HepG2 (cell line): ENCODE data around the gene ZNF287. TPM values are rescaled to one million over a fixed set of nuclear protein-coding genes. Genes with fewer than 3 reads are reported as not detected.

Source experiments
- ARID5B ChIP-seq: IDR thresholded peaks from 2 replicates; pipeline ENCODE4 v1.4.0; 2020; ENCODE audit warnings: mild to moderate bottlenecking, missing genetic modification reagents
- CSRNP1 ChIP-seq: sonication (generic); formaldehyde crosslinking; IDR thresholded peaks from 2 replicates; pipeline ENCODE4 v1.8.1; 2023; ENCODE audit warnings: mild to moderate bottlenecking, missing genetic modification reagents
- FOXO1 ChIP-seq: sonication (generic); formaldehyde crosslinking; IDR thresholded peaks from 2 replicates; pipeline ENCODE4 v1.4.0; 2020; ENCODE audit warnings: missing genetic modification reagents
- KLF12 ChIP-seq: sonication (generic); formaldehyde crosslinking; IDR thresholded peaks from 2 replicates; pipeline ENCODE4 v1.4.0; 2020; ENCODE audit warnings: missing genetic modification reagents, borderline replicate concordance
- MIER2 ChIP-seq: IDR thresholded peaks from 2 replicates; pipeline ENCODE4 v1.6.1; 2016; ENCODE audit warnings: missing biosample characterization, missing genetic modification reagents
- MXD4 ChIP-seq: IDR thresholded peaks from 2 replicates; pipeline ENCODE4 v1.6.1; 2016; ENCODE audit warnings: mild to moderate bottlenecking, missing biosample characterization, missing genetic modification reagents
- SP1 ChIP-seq, 2 experiments: fragments of 450-650 bp in 1 of 2; sonication (generic) in 1 of 2; formaldehyde crosslinking in 1 of 2; IDR thresholded peaks; 2 replicates each; pipeline versions ENCODE4 v1.4.0 to v1.6.1; 2016 to 2020; ENCODE audit warnings: missing genetic modification reagents in 1 of 2
- XRCC5 ChIP-seq: fragments of 200-400 bp; formaldehyde crosslinking; optimal IDR thresholded peaks from 2 replicates; pipeline ENCODE3; 2017; ENCODE audit warnings: mild to moderate bottlenecking, low read length
- ZKSCAN8 ChIP-seq: IDR thresholded peaks from 2 replicates; pipeline ENCODE4 v1.6.1; 2016; ENCODE audit warnings: borderline replicate concordance, missing genetic modification reagents, missing compliant biosample characterization
- ZNF17 ChIP-seq: sonication (generic); formaldehyde crosslinking; IDR thresholded peaks from 2 replicates; pipeline ENCODE4 v1.5.0; 2020; ENCODE audit warnings: mild to moderate bottlenecking, missing genetic modification reagents
- ZNF230 ChIP-seq: sonication (generic); formaldehyde crosslinking; IDR thresholded peaks from 2 replicates; pipeline ENCODE4 v1.4.0; 2020; ENCODE audit warnings: mild to moderate bottlenecking, missing genetic modification reagents
- ZNF260 ChIP-seq: sonication (generic); formaldehyde crosslinking; IDR thresholded peaks from 2 replicates; pipeline ENCODE4 v1.4.0; 2020; ENCODE audit warnings: missing genetic modification reagents, low read depth, mild to moderate bottlenecking, borderline replicate concordance
- ZNF292 ChIP-seq: sonication (generic); formaldehyde crosslinking; IDR thresholded peaks from 2 replicates; pipeline ENCODE4 v1.8.1; 2022; ENCODE audit warnings: mild to moderate bottlenecking, low read depth, missing genetic modification reagents, borderline replicate concordance
- ZNF33B ChIP-seq: sonication (generic); formaldehyde crosslinking; IDR thresholded peaks from 2 replicates; pipeline ENCODE4 v1.5.1; 2020; ENCODE audit warnings: mild to moderate bottlenecking, missing genetic modification reagents
- ZNF564 ChIP-seq: sonication (generic); formaldehyde crosslinking; IDR thresholded peaks from 2 replicates; pipeline ENCODE4 v1.8.1; 2023; ENCODE audit warnings: mild to moderate bottlenecking, missing genetic modification reagents
- polyA plus RNA-seq, 8 experiments: library from polyadenylated mRNA; depleted of rRNA in 3 of 8; stranded (reverse) in 7 of 8; unstranded in 1 of 8; fragments of >200 nt; fragmentation: Illumina TruSeq in 4 of 8; extraction: Trizol in 4 of 8; gene quantifications; 2 replicates each; pipeline versions ENCODE4 v1.2.1 to v1.2.3, GENCODE V29; 2011 to 2016; ENCODE audit warnings: low read depth in 4 of 8, missing spikeins in 1 of 8, mixed read lengths in 1 of 8; ENCODE audit not compliant: insufficient read depth in 1 of 8
- total RNA-seq, 5 experiments: library from RNA; depleted of rRNA; stranded (reverse); fragments of >200 nt; fragmentation: Illumina TruSeq; extraction: Trizol; gene quantifications; 2 replicates each; pipeline ENCODE4 v1.2.3, GENCODE V29; 2016; ENCODE audit warnings: low read depth in 1 of 5
- TF ChIP-seq, protein P1 (sequence below): sonication (generic); formaldehyde crosslinking; IDR thresholded peaks from 2 replicates; pipeline ENCODE4 v1.5.1; 2020; ENCODE audit warnings: mild to moderate bottlenecking, moderate library complexity, missing genetic modification reagents
- TF ChIP-seq, protein P2 (sequence below): sonication (generic); formaldehyde crosslinking; IDR thresholded peaks from 2 replicates; pipeline ENCODE4 v1.5.1; 2020; ENCODE audit warnings: mild to moderate bottlenecking, missing genetic modification reagents, moderate library complexity

ZNF287 gene
- total and polyA plus RNA-seq, 2 of the 13 experiments (the other 11 are each of a cell fraction or from before 2014, with no cell fraction given) = 0.21 TPM; not detected in 1

DNA sequence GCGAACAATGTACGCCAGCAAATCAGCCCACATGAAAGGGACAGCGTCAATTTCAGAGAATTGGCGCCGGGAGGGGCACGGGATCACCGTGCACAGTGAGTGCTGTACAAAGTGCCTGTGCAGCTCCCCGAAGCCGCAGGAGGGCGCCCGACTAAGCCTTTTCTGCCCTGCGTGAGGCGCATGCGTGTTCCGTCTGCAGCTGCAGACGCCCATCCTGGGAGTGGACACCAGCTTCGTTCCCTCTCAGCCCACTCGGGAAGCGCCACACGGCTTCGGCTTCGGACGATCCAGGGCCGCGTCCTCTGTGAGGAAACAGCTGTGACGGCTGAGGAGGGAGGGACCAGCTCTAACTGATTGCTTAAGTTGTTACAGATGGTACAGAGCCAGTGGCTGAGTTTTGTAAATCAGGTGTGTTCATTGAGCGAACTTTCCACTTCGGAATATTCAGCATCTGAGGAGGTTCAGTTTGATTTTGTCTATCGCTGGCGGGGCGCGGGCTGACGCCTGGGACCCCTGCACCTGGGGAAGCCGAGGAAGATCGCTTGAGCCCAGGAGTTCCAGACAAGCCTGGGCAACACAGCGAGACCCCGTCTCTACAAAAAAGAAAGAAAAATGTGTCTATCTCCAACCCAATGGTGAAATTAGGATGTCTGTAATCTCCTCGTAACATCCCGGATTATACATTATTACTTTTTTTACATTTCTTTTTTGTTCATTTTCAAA, 15.4 kb upstream of the ZNF287 start (continued):
- TF ChIP-seq, protein P1, sequence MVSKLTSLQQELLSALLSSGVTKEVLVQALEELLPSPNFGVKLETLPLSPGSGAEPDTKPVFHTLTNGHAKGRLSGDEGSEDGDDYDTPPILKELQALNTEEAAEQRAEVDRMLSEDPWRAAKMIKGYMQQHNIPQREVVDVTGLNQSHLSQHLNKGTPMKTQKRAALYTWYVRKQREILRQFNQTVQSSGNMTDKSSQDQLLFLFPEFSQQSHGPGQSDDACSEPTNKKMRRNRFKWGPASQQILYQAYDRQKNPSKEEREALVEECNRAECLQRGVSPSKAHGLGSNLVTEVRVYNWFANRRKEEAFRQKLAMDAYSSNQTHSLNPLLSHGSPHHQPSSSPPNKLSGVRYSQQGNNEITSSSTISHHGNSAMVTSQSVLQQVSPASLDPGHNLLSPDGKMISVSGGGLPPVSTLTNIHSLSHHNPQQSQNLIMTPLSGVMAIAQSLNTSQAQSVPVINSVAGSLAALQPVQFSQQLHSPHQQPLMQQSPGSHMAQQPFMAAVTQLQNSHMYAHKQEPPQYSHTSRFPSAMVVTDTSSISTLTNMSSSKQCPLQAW = peak; percentile 58; the same call in 1 of the 2 replicates
- TF ChIP-seq ZNF292 (CRISPR knock-in tag) (peak; percentile 58; the same call in 1 of the 2 replicates), FOXO1 (CRISPR knock-in tag) (0 out of 2 replicates have a peak, but pooled peaks have one; percentile 36), CSRNP1 (CRISPR knock-in tag) (no peak; the same call in 1 of the 2 replicates), KLF12 (CRISPR knock-in tag) (no peak), ZNF17 (CRISPR knock-in tag) (no peak), ZNF33B (CRISPR knock-in tag) (no peak), ARID5B (peak; percentile 47; the same call in 1 of the 2 replicates), MIER2 (CRISPR knock-in tag) (0 out of 2 replicates have a peak, but pooled peaks have one; percentile 17), ZKSCAN8 (CRISPR knock-in tag) (peak; percentile 20; the same call in 1 of the 2 replicates), MXD4 (0 out of 2 replicates have a peak, but pooled peaks have one; percentile 26), ZNF260 (CRISPR knock-in tag) (no peak), SP1 (IDR thresholded peaks at IDR 0.05) (no peak), SP1 (CRISPR knock-in tag; IDR thresholded peaks at IDR 0.05) (no peak), ZNF564 (CRISPR knock-in tag) (no peak), ZNF230 (CRISPR knock-in tag) (0 out of 2 replicates have a peak, but pooled peaks have one; percentile 39), XRCC5 (peak; percentile 87)
- TF ChIP-seq, protein P2, sequence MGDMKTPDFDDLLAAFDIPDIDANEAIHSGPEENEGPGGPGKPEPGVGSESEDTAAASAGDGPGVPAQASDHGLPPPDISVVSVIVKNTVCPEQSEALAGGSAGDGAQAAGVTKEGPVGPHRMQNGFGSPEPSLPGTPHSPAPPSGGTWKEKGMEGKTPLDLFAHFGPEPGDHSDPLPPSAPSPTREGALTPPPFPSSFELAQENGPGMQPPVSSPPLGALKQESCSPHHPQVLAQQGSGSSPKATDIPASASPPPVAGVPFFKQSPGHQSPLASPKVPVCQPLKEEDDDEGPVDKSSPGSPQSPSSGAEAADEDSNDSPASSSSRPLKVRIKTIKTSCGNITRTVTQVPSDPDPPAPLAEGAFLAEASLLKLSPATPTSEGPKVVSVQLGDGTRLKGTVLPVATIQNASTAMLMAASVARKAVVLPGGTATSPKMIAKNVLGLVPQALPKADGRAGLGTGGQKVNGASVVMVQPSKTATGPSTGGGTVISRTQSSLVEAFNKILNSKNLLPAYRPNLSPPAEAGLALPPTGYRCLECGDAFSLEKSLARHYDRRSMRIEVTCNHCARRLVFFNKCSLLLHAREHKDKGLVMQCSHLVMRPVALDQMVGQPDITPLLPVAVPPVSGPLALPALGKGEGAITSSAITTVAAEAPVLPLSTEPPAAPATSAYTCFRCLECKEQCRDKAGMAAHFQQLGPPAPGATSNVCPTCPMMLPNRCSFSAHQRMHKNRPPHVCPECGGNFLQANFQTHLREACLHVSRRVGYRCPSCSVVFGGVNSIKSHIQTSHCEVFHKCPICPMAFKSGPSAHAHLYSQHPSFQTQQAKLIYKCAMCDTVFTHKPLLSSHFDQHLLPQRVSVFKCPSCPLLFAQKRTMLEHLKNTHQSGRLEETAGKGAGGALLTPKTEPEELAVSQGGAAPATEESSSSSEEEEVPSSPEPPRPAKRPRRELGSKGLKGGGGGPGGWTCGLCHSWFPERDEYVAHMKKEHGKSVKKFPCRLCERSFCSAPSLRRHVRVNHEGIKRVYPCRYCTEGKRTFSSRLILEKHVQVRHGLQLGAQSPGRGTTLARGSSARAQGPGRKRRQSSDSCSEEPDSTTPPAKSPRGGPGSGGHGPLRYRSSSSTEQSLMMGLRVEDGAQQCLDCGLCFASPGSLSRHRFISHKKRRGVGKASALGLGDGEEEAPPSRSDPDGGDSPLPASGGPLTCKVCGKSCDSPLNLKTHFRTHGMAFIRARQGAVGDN (CRISPR knock-in tag) = peak; percentile 78
